Ectodermal cell (in vitro differentiated cells): Measurements from ENCODE around the gene UBE3C.
"Not testable (repeated sequence)": the region's sequence is repeated elsewhere in the genome, so short reads cannot be mapped to it uniquely, and the experiment has no call there.

Source experiments
- H3K27ac ChIP-seq: 2 replicates; pipeline ENCODE4 v1.7.0; 2013; ENCODE audit warnings: mild to moderate bottlenecking, low read depth, low read length; ENCODE audit not compliant: insufficient read depth, poor library complexity, severe bottlenecking
- H3K27me3 ChIP-seq: 2 replicates; pipeline ENCODE4 v1.7.0; 2013; ENCODE audit warnings: mild to moderate bottlenecking, low read length; ENCODE audit not compliant: insufficient read depth, control insufficient read depth, poor library complexity, severe bottlenecking
- H3K36me3 ChIP-seq: one replicate; pipeline ENCODE4 v1.7.0; 2013; ENCODE audit warnings: low read length; ENCODE audit not compliant: control insufficient read depth, insufficient read depth
- H3K4me1 ChIP-seq: one replicate; pipeline ENCODE4 v1.7.0; 2013; ENCODE audit warnings: low read length; ENCODE audit not compliant: control insufficient read depth, insufficient read depth
- H3K4me3 ChIP-seq: 2 replicates; pipeline ENCODE4 v1.7.0; 2013; ENCODE audit warnings: low read depth, low read length, control low read depth; ENCODE audit not compliant: insufficient read depth
- H3K9me3 ChIP-seq: 2 replicates; pipeline ENCODE4 v1.7.0; 2013; ENCODE audit warnings: mild to moderate bottlenecking, low read length, moderate library complexity; ENCODE audit not compliant: control insufficient read depth
- WGBS, 2 experiments: methylation state at CpG; one replicate each; pipeline ENCODE4 v1.1.7; 2013; ENCODE audit warnings: missing lambda C conversion rate in 2 of 2; 5-methylcytosine and 5-hydroxymethylcytosine counted together

The UBE3C gene

GRCh38 chr7:157274991-157275427 lies 136.3 kb downstream of the UBE3C start:
- Histone ChIP-seq H3K36me3 (no peaks in the 10 kb centered on the region), H3K27me3 (peaks cover 13% of the 10 kb centered on the region), H3K9me3 (no peaks in the 10 kb centered on the region), H3K4me3 (no peak overlapping the region), H3K4me1 (no peaks in the 10 kb centered on the region), H3K27ac (no peak overlapping the region)
- WGBS, 2 experiments: 86% methylated on average over 12 of the region's 12 CpGs

DNA sequence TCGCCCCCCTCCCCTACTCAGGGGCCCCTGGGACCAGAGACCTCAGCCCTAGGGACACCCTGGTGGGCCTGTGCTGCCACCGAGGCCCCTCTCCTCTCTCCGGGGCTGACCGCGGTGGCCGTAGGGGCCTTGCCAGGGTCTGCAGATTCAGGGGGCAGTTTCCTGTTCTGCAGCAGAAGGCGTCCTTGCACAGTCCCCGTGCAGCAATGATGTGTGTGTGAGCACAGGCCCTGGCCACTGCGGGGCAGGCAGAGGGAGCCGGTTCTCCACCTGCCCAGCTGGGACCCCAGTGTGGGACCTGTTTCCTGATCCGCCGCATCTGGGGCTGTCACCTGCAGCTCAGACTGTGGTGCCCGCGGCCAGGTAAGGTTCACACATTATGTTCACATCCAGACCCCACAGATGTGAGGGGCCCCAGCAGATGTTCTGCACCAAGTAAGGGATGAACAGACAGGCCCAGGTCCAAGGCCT lies 137.4 kb downstream of the UBE3C start:
- no peaks in the 10 kb centered on the region for H3K9me3 ChIP-seq
- H3K27ac ChIP-seq: no peak overlapping the region
- no peaks in the 10 kb centered on the region for H3K36me3 ChIP-seq
- no peak overlapping the region for H3K4me3 ChIP-seq
- H3K27me3 ChIP-seq: peaks cover 13% of the 10 kb centered on the region
- 90% methylated on average over 14 of the region's 14 CpGs for WGBS, 2 experiments
- H3K4me1 ChIP-seq: no peaks in the 10 kb centered on the region

- Histone ChIP-seq H3K4me3 (no peak overlapping the region), H3K27ac (no peak overlapping the region), H3K36me3 (no peaks in the 10 kb centered on the region), H3K4me1 (no peaks in the 10 kb centered on the region), H3K27me3 (peaks cover 13% of the 10 kb centered on the region), H3K9me3 (no peaks in the 10 kb centered on the region)
- 87 to 88% methylated on average over 21 of the region's 21 CpGs for WGBS, 2 experiments
Observed at GRCh38 chr7:157276731-157277562, 138.2 kb downstream of the UBE3C start.

DNA sequence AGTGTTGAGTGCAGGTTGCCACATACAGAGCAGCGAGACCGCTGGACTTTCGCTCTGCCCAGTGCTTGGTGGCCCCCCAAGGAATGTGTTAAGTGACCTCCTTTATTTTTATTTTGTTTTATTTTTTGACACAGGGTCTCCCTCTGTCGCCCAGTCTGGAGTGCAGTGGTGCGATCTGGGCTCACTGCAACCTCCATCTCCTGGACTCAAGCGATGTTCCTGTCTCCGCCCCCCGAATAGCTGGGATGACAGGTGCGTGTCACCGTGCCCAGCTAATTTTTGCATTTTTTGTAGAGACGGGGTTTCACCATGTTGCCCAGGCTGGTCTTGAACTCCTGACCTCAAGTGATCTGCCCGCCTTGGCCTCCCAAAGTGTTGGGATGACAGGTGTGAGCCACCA lies 138.8 kb downstream of the UBE3C start:
- not testable (repeated sequence) for H3K27ac ChIP-seq, H3K36me3 ChIP-seq, H3K4me1 ChIP-seq, H3K4me3 ChIP-seq, H3K9me3 ChIP-seq
- 93% methylated on average over 12 of the region's 12 CpGs for WGBS, 2 experiments
- H3K27me3 ChIP-seq: peaks cover 13% of the 10 kb centered on the region

DNA sequence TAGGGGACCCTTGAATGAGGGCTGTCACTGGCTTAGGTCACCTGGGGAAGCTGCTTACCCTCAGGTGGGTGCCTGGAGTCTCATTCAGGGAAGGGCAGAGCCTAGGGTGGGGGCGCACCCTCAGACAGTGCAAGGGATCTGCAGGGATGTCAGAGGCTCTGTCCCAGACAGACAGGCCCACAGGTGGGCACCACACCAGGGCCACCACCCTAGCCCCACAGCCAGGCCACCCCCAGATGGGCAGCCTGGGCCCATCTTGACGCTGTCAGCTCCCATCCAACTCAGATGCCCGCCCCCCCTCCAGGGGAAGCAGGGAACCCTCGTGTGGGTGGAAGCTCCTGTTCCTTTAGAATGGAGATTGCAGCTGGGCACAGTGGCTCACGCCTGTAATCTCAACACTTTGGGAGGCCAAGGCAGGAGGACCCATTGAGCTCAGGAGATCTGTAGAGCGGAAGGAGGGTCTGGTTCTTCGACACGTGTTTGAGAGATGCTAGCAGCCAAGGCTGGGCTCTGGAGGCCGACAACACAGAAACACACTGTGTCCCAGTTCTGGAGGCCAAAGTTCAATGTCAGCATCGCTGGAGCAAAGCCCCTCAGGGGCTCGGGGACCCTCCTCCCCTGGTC lies 139.6 kb downstream of the UBE3C start:
- no peaks in the 10 kb centered on the region for H3K4me1 ChIP-seq
- H3K9me3 ChIP-seq: no peaks in the 10 kb centered on the region
- 89 to 91% methylated on average over 11 of the region's 11 CpGs for WGBS, 2 experiments
- no peaks in the 10 kb centered on the region for H3K36me3 ChIP-seq
- no peak overlapping the region for H3K4me3 ChIP-seq
- peaks cover 13% of the 10 kb centered on the region for H3K27me3 ChIP-seq
- no peak overlapping the region for H3K27ac ChIP-seq

DNA sequence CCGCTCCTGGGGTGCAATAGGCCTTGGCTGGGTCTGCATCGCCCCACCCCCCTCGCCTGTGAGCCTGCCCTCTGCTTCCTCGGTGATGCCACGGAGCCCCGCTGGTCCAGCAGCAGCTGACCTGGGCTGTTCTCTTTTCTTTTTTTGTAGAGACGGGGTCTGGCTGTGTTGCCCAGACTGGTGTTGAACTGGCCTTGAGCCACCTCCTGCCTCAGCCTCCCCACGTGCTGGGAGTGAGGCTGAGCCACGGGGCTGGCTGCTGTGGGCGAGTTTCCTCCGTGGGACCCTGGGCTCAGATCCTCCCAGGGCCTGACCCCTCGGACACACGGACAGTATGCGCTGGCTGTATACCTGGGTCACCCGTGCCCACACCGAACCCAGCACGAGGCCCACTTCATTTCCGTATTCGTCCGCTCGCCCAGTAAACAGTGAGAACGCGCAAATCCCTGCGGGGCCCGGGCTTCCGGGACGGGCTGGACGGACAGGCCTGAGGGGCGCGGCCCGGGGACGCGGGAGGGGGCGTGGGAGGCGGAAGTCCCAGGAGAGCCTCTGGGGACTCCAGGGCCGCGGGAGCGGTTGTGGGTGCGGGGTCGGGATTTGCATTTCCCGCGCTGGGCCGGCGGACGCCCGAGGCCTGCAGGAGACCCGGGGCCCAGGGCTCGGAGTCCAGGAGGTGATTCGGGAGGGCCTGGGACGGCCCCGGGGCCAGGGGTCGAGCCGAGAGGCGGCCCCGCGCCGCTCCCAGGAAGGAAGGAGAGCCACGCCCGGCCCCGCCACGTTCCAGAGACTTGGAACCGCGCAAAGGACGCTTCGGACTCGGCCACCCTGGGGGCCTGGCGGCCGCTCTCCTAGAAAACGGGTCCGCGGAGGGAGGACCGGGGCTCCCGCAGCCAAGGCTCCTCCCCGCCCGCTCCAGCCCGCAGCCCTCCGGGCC lies 140.3 kb downstream of the UBE3C start:
- WGBS, 2 experiments: 80 to 81% methylated on average over 77 of the region's 77 CpGs
- peaks cover 13% of the 10 kb centered on the region for H3K27me3 ChIP-seq
- H3K4me1 ChIP-seq: no peaks in the 10 kb centered on the region
- H3K27ac ChIP-seq: no peak overlapping the region
- no peaks in the 10 kb centered on the region for H3K9me3 ChIP-seq
- no peak overlapping the region for H3K4me3 ChIP-seq
- H3K36me3 ChIP-seq: no peaks in the 10 kb centered on the region

DNA sequence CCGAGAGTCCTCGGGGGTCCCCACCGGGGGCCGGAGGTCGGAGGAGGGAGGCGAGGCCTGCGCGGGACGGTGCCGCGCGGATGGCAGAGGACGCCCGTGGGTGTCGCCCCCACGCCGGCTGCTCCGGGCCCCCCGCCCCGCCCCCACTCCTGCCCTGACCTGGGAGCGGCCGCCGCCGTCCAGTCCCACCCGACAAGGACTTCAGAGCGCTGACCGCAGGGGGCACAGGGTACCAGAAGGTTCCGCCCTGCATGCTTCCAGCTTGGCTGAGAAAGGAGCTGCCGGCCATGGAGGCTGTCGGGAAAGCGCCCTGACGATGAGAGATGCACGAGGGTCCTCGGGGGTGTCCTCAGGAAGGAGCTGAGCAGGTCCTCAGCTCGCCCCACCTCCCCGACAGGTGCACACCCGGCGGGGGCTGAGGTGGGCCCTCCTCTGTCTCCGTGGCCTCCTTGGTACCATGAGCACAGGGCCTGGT lies 141.1 kb downstream of the UBE3C start:
- no peaks in the 10 kb centered on the region for H3K9me3 ChIP-seq
- no peak overlapping the region for H3K4me3 ChIP-seq
- peaks cover 13% of the 10 kb centered on the region for H3K27me3 ChIP-seq
- 83% methylated on average over 39 of the region's 39 CpGs for WGBS, 2 experiments
- no peaks in the 10 kb centered on the region for H3K36me3 ChIP-seq
- H3K27ac ChIP-seq: no peak overlapping the region
- no peaks in the 10 kb centered on the region for H3K4me1 ChIP-seq

GRCh38 chr7:157280216-157280841 lies 141.6 kb downstream of the UBE3C start:
- no peaks in the 10 kb centered on the region for H3K4me1 ChIP-seq
- no peak overlapping the region for H3K27ac ChIP-seq
- H3K27me3 ChIP-seq: peaks cover 13% of the 10 kb centered on the region
- H3K9me3 ChIP-seq: no peaks in the 10 kb centered on the region
- no peak overlapping the region for H3K4me3 ChIP-seq
- H3K36me3 ChIP-seq: no peaks in the 10 kb centered on the region
- WGBS, 2 experiments: 93% methylated on average over 24 of the region's 24 CpGs

DNA sequence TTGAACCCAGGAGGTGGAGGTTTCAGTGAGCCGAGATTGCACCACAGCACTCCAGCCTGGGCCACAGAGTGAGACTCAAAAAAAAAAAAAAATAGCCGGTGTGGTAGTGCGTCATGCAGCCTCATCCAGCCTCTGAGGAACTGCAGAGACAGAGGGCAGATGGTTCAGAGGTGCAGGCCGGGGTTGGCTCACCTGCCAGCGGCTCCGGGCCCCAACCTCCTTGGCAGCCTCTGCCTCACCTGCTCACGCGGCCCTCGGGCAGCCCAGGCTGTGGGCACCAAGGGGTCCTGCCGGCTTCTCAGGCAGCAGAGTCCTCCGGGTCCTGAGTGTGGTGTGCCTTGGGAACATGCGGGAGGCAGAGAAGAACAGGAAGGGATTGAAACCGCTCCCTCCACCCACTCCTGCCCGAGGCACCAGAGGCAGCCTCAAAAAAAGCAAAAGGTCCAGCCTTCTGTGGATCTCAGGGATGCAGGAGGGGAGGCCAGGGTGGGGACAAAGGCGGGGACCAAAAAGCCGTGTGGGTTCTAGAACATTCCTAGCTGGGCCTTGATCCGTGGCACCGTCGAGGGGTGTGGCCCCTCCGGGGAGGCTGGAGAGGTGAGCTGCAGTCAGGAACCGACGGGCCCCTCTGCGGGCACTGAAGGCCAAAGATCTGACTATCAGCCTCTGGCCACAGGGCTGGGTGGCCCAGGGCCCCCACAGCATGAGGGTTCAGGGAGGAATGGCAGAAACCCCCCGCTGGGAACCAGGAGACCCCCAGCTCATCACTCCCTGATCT lies 142.7 kb downstream of the UBE3C start:
- WGBS, 2 experiments: 92 to 93% methylated on average over 24 of the region's 24 CpGs
- peaks cover 13% of the 10 kb centered on the region for H3K27me3 ChIP-seq
- no peak overlapping the region for H3K4me3 ChIP-seq
- H3K36me3 ChIP-seq: no peaks in the 10 kb centered on the region
- H3K9me3 ChIP-seq: no peaks in the 10 kb centered on the region
- H3K4me1 ChIP-seq: no peaks in the 10 kb centered on the region
- no peak overlapping the region for H3K27ac ChIP-seq
